ENCODE data around the gene DRC1.

The DRC1 gene

GRCh38 chr2:26479131-26479788 lies 77.5 kb downstream of the DRC1 start:
- DNase-seq, result no peak

GRCh38 chr2:26479789-26480565 lies 78.3 kb downstream of the DRC1 start:
- no peak for DNase-seq

GRCh38 chr2:26480566-26481423 lies 79.1 kb downstream of the DRC1 start:
- no peak for DNase-seq

- no peak for DNase-seq
Measured at GRCh38 chr2:26481706-26482105, 80.0 kb downstream of the DRC1 start.

- DNase-seq, result no peak
Measured at GRCh38 chr2:26482211-26483026, 80.7 kb downstream of the DRC1 start.

GRCh38 chr2:26483027-26483326 lies 81.3 kb downstream of the DRC1 start:
- no peak for DNase-seq

- DNase-seq, result no peak
Measured at GRCh38 chr2:26483516-26483915, 81.8 kb downstream of the DRC1 start.

GRCh38 chr2:26483957-26484565 lies 82.3 kb downstream of the DRC1 start:
- no peak for DNase-seq

GRCh38 chr2:26484579-26484978 lies 82.9 kb downstream of the DRC1 start:
- DNase-seq, result no peak

- DNase-seq, result no peak
Measured at GRCh38 chr2:26485099-26485498, 83.4 kb downstream of the DRC1 start.

GRCh38 chr2:26485725-26486418 lies 84.2 kb downstream of the DRC1 start:
- no peak for DNase-seq

- DNase-seq, result peak in 1 of 3 donors; percentile 28
Measured at GRCh38 chr2:26486789-26487188, 85.1 kb downstream of the DRC1 start.

- peak in 1 of 3 donors; percentile 41 for DNase-seq
Measured at GRCh38 chr2:26487192-26487591, 85.5 kb downstream of the DRC1 start.

- no peak for DNase-seq
Measured at GRCh38 chr2:26488463-26489212, 86.9 kb downstream of the DRC1 start.

GRCh38 chr2:26489213-26489850 lies 87.6 kb downstream of the DRC1 start:
- no peak for DNase-seq

- DNase-seq, result no peak
Measured at GRCh38 chr2:26491563-26492167, 89.9 kb downstream of the DRC1 start.

GRCh38 chr2:26492749-26493515 lies 91.2 kb downstream of the DRC1 start:
- peak; percentile 53 to 71 (median 62) for DNase-seq

- DNase-seq, result peak; percentile 82 to 96 (median 84)
Measured at GRCh38 chr2:26493566-26493965, 91.8 kb downstream of the DRC1 start.

- no peak for DNase-seq
Measured at GRCh38 chr2:26494199-26494598, 92.5 kb downstream of the DRC1 start.

All from suppressor macrophage treated with lipopolysaccharide for 1 hour (primary cell).